Fibroblast of the aortic adventitia (primary cell): Measurements from ENCODE around the gene MCU. TPM values are rescaled to one million over a fixed set of nuclear protein-coding genes. Genes with fewer than 3 reads are reported as not detected.

Experiments
- DNase-seq: peaks from one replicate; pipeline ENCODE4 v3.0.0-alpha.2; 2010; ENCODE audit warnings: low read depth
- H3K4me3 ChIP-seq: 2 replicates; pipeline ENCODE4 v1.5.1; 2011; ENCODE audit warnings: low read depth, mild to moderate bottlenecking, control low read depth, low read length, moderate library complexity
- total RNA-seq: library from RNA; depleted of rRNA; stranded (reverse); fragments of >200 nt; gene quantifications from 2 replicates; pipeline ENCODE4 v1.2.3, GENCODE V29; 2012; ENCODE audit warnings: low replicate concordance
- TF ChIP-seq, protein P1 (sequence below): IDR thresholded peaks from 2 replicates; pipeline ENCODE4 v1.5.1; 2011; ENCODE audit warnings: mild to moderate bottlenecking, low read length, control low read depth, inconsistent platforms; ENCODE audit not compliant: insufficient read depth

The MCU gene
- total RNA-seq, 1 donor = 32.5 TPM

DNA sequence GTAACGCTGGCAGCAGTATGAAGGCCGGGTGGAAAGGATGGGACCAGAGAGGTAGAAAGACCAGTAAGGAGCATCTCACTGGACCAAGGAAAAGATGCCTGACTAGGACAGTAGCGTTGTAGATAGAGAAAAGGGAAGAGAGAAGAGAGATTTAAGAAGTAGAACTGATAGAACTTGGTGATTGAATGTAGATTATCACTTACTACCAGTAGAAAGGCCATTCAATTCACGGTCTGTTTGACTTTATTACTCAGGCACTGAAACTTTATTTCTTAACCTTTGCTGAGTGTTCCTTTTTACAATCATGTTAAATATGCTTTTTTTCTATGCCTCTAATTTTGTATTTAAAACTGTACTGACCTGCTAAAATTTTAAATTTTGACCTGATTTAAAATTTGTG, 12.2 kb downstream of the MCU start:
- H3K4me3 ChIP-seq = no peak overlapping the region

DNA sequence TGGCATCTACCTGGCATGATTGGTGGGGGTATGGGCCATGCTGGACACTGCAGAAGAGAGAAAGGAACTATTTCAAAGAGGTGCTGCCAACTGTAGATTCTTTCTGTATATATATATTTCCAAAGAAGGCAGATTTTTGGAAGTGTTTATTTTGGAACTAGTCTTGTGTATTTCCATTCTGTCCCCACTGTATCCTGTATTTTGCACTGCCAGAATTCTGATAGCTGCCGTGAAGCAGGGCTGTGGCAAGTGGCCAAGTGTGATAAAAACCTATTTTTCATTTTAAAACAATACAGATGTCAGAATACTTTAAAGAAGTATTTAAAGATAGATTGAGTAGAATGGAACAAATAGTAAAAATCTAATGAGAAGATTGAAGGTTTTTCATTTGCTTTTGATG, 17.1 kb downstream of the MCU start:
- TF ChIP-seq, protein P1, sequence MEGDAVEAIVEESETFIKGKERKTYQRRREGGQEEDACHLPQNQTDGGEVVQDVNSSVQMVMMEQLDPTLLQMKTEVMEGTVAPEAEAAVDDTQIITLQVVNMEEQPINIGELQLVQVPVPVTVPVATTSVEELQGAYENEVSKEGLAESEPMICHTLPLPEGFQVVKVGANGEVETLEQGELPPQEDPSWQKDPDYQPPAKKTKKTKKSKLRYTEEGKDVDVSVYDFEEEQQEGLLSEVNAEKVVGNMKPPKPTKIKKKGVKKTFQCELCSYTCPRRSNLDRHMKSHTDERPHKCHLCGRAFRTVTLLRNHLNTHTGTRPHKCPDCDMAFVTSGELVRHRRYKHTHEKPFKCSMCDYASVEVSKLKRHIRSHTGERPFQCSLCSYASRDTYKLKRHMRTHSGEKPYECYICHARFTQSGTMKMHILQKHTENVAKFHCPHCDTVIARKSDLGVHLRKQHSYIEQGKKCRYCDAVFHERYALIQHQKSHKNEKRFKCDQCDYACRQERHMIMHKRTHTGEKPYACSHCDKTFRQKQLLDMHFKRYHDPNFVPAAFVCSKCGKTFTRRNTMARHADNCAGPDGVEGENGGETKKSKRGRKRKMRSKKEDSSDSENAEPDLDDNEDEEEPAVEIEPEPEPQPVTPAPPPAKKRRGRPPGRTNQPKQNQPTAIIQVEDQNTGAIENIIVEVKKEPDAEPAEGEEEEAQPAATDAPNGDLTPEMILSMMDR = no peak
- DNase-seq = peak; percentile 96
- no peak overlapping the region for H3K4me3 ChIP-seq

More for the DNA sequence above, 12.2 kb downstream of the MCU start:
- TF ChIP-seq, protein P1 = no peak
- DNase-seq = no peak

DNA sequence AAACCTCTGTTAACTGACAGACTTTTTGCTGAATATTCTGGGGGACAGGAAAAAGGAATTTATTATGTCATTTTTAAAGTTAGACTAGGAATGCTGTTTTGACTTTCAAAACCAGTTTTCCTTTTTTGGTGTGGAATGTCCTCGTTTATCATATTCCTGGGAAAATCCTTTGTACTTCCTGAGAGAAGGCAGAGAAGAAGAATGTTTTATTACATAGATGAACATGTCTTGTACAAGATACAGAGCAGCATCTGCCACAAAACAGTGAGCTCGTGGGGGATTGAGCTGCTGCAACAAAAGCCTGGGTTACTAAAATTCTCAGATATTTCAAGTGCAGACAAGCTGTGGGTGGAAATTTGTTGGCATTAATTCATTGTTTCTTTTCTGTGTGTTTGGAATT, 20.2 kb downstream of the MCU start:
- H3K4me3 ChIP-seq = no peak overlapping the region
- TF ChIP-seq, protein P1 = no peak
- peak; percentile 72 for DNase-seq

DNA sequence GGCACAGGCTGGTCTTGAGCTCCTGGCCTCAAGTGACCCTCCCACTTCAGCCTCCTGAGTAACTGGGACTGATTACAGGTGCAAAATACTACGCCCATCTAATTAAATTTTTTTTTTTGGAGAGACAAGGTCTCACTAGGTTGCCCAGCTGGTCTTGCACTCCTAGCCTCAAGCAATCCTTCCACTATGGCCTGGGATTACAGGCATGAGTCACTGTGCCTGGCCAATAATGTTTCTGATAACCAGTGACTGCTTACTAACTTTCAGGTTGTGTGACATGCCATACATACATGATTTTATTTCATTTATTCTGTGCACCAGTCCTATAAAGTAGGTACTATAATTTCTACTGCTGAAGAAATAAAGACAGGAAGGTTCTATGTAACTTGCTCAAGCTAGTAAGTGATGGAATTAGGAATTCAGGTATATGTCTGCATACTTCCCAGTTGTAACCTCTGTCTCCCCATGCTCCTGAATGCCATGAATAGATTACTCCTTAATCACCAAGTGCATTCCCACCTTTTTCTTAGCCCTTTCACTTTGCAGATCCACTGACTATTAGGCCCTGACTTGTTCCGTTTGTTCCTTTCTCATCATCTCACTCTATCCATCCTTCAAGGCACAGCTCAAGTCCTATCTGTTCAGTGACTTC, 28.1 kb downstream of the MCU start:
- DNase-seq = no peak
- no peak overlapping the region for H3K4me3 ChIP-seq
- TF ChIP-seq, protein P1 = no peak

DNA sequence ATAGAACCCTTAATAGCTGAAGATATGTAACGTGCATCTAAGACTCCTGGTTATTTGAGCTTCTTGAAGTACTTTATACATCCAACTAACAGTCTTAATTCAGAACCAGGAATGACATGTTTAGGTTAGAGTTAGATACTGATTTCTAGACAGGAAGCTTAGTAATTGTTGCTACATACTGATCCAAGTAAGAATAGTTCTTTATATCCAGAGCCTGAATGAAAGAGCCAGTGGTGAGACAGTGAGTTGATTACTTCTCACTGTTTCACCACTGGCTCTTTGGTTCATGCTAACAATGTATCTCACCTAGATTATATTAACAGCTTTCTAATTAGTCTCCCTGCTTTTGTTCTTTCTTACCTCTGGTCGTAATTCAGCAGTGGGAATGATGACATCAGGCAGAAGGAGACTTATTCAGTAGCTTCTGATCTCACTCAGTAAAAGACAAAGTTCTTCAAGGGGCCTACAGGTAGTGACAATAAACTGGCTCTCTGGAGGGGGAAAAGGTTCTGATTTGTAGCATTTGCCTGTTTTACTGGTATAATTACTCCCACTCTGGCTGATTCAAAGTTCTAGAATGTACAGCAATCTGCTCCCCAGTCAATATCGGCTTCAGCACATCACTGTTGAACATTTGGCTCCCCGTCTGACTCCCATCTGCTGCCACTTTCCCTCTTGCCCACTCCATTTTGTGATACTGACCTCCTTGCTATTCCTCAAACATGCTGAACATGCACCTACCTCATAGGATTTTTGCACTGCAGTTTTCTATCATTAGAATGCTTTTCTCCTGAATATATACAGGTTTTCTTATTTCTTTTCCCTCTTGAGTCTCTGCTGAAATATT, 29.1 kb downstream of the MCU start:
- TF ChIP-seq, protein P1 = no peak
- no peak overlapping the region for H3K4me3 ChIP-seq
- DNase-seq = peak; percentile 38

DNA sequence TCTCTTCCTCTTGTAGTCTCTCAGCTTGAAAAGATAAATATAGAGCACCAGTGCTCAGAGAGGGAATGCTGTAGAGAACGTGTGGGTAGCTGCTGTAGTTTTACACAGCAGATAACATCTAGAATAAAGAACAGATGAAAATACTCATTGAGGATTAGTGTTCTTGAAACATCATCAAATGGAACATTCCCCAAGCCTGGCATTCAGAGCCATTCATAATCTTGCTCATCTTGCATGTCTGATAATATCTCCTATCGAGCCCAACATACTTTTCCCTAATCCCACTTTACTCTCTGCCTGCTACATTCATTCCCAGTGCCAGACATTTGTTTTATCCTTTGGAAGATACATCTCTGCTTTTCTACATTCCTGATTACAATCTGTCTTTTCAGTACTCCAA, 35.2 kb downstream of the MCU start:
- TF ChIP-seq, protein P1 = no peak
- H3K4me3 ChIP-seq = no peak overlapping the region
- DNase-seq = no peak
